Adipocyte (in vitro differentiated cells): ENCODE data around the gene RNF44.

Experiments used
- DNase-seq: peaks from one replicate; pipeline ENCODE4 v3.0.0-alpha.2; 2015; ENCODE audit warnings: low read depth
- H3K27me3 ChIP-seq: replicated peaks from 2 replicates; pipeline ENCODE4 v1.7.0; 2013; ENCODE audit warnings: mild to moderate bottlenecking, low read length, moderate library complexity; ENCODE audit not compliant: control insufficient read depth, insufficient read depth
- H3K36me3 ChIP-seq: 2 replicates; pipeline ENCODE4 v1.7.0; 2013; ENCODE audit warnings: low read length, mild to moderate bottlenecking, moderate library complexity; ENCODE audit not compliant: control insufficient read depth, insufficient read depth, severe bottlenecking
- H3K4me1 ChIP-seq: 2 replicates; pipeline ENCODE4 v1.7.0; 2013; ENCODE audit warnings: mild to moderate bottlenecking, low read length, moderate library complexity; ENCODE audit not compliant: control insufficient read depth, insufficient read depth
- H3K4me3 ChIP-seq: 2 replicates; pipeline ENCODE4 v1.7.0; 2013; ENCODE audit warnings: mild to moderate bottlenecking, low read length, moderate library complexity
- H3K9ac ChIP-seq: 2 replicates; pipeline ENCODE4 v1.7.0; 2013; ENCODE audit warnings: mild to moderate bottlenecking, low read length, moderate library complexity
- H3K9me3 ChIP-seq: 2 replicates; pipeline ENCODE4 v1.7.0; 2013; ENCODE audit warnings: mild to moderate bottlenecking, low read length, moderate library complexity; ENCODE audit not compliant: control insufficient read depth

Gene RNF44

GRCh38 chr5:176570044-176570443 is 32.8 kb upstream of the RNF44 start:
- DNase-seq, result no peak

DNA sequence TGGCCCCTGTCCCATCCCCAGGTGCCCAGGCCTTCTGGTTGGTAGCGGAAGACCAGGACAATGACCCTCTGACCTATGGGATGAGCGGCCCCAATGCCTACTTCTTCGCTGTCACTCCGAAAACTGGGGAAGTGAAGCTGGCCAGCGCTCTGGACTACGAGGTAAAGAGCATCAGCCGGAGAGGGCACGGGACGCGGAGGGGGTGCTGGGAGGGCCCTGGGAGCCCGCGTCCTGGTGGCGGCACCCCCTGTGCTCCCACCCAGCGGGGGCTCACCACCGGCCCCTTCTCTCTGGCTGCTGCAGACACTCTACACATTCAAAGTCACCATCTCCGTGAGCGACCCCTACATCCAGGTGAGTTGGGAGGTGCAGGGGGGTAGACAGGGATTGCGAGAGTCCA is 31.5 kb upstream of the RNF44 start:
- H3K4me1 ChIP-seq, result no peaks in the 10 kb centered on the region
- no peak overlapping the region for H3K9ac ChIP-seq
- peaks cover 37% of the 10 kb centered on the region for H3K27me3 ChIP-seq
- peaks cover 5% of the 10 kb centered on the region for H3K9me3 ChIP-seq
- H3K4me3 ChIP-seq, result no peak overlapping the region
- no peaks in the 10 kb centered on the region for H3K36me3 ChIP-seq
- DNase-seq, result no peak

More at GRCh38 chr5:176570044-176570443, 32.8 kb upstream of the RNF44 start:
- peaks cover 5% of the 10 kb centered on the region for H3K9me3 ChIP-seq
- H3K36me3 ChIP-seq, result no peaks in the 10 kb centered on the region
- no peak overlapping the region for H3K9ac ChIP-seq
- H3K4me1 ChIP-seq, result no peaks in the 10 kb centered on the region
- peaks cover 48% of the 10 kb centered on the region for H3K27me3 ChIP-seq
- no peak overlapping the region for H3K4me3 ChIP-seq

DNA sequence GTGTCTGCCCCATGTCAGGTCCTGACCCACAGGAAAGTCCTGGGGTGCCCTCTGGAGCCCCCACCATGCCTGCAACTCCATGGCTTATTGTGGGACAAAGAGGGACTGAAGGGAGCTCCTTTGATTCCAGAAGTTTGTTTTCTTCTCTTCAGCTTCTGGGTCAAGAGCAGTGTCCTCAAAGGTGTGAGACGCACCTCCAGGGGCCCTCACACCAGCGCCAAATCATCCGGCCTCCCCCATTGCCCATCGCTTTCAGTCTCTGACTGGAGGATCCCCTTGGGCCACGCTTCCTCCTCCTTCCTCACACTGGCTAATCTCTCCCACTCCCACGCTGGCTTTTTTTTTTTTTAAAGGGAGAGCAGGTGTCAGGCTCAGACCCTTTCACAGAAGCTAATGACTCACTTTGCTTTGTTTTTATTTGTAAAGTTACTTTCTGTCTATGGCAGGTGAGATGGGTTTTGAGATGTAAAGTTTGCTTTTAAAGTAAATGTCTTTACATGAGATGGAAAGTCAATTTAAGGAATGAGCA is 28.6 kb upstream of the RNF44 start:
- DNase-seq, result no peak

GRCh38 chr5:176564002-176564401 is 26.8 kb upstream of the RNF44 start:
- Histone ChIP-seq H3K4me3 (no peak overlapping the region), H3K9ac (no peak overlapping the region)
- DNase-seq, result no peak

More for the DNA sequence above, 28.6 kb upstream of the RNF44 start:
- Histone ChIP-seq H3K36me3 (no peaks in the 10 kb centered on the region), H3K4me1 (no peaks in the 10 kb centered on the region), H3K9me3 (peaks cover 5% of the 10 kb centered on the region), H3K4me3 (no peak overlapping the region), H3K27me3 (peaks cover 28% of the 10 kb centered on the region), H3K9ac (no peak overlapping the region)

DNA sequence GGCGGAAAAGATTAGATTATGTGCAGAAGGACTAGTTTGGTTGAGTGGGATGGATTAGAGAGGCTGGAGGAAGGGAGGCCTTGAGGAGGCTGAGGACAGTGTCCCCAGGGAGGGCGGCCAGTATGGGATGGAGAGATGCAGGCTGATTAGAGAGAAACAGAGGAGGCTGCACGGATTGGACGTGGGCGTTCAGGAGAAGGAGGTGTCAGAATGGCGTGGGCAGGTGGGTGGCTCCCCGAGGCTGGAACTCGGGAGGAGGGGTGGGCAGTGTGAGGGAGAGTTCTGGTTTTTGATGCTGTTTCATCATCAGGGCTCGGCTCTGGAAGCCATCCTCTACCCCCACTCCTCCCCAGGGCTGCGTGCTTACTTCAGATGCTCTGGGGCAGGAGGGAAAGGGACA is 25.0 kb upstream of the RNF44 start:
- no peaks in the 10 kb centered on the region for H3K36me3 ChIP-seq
- DNase-seq, result no peak
- H3K4me3 ChIP-seq, result no peak overlapping the region
- no peak overlapping the region for H3K9ac ChIP-seq
- peaks cover 27% of the 10 kb centered on the region for H3K27me3 ChIP-seq
- H3K9me3 ChIP-seq, result peaks cover 9% of the 10 kb centered on the region
- no peaks in the 10 kb centered on the region for H3K4me1 ChIP-seq

More at GRCh38 chr5:176564002-176564401, 26.8 kb upstream of the RNF44 start:
- no peaks in the 10 kb centered on the region for H3K36me3 ChIP-seq
- H3K9me3 ChIP-seq, result peaks cover 6% of the 10 kb centered on the region
- H3K27me3 ChIP-seq, result peaks cover 31% of the 10 kb centered on the region
- no peaks in the 10 kb centered on the region for H3K4me1 ChIP-seq

DNA sequence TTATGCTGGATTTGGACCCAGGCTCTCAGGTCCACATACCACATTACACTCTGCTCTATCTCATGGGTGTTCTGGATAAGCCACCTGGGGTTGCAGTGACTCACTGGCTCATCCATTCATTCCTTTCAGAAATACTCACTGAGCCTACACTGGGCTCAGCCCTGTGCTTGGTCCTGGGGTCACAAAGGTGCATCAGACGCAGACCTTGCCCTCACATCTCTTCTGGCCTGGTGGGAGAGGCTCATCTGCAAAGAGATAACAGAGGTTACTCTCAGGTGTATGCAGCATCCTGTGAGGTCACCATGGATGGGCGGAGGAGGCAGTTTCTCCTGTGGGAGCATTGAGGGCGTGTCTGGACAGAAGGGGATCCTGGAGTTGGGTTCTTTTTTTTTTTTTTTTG is 24.1 kb upstream of the RNF44 start:
- Histone ChIP-seq H3K27me3 (peaks cover 20% of the 10 kb centered on the region), H3K4me1 (no peaks in the 10 kb centered on the region), H3K9ac (no peak overlapping the region), H3K9me3 (peaks cover 4% of the 10 kb centered on the region), H3K36me3 (no peaks in the 10 kb centered on the region), H3K4me3 (no peak overlapping the region)
- DNase-seq, result no peak

DNA sequence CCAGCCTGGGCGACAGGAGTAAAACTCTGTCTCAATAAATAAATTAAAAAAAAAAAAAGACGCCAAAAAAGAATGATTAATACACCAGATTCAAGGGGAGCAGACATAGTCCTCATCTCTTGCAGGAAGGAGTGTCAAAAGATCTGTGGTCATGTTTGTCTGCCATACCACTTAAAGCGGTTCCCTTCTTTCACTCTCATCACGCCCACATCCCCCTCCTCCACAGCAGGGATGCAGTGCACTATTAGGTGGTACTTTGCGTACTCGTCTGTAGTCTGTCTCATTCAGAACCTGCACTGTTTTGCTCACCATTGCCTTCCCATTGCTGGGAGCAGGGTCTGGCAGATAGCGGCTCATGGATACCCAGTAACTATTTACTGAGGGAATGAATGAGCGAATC is 23.2 kb upstream of the RNF44 start:
- DNase-seq, result no peak
- H3K36me3 ChIP-seq, result no peaks in the 10 kb centered on the region
- peaks cover 12% of the 10 kb centered on the region for H3K27me3 ChIP-seq
- H3K4me1 ChIP-seq, result no peaks in the 10 kb centered on the region
- H3K4me3 ChIP-seq, result no peak overlapping the region
- no peak overlapping the region for H3K9ac ChIP-seq
- peaks cover 4% of the 10 kb centered on the region for H3K9me3 ChIP-seq

- no peaks in the 10 kb centered on the region for H3K4me1 ChIP-seq
- H3K4me3 ChIP-seq, result no peak overlapping the region
- no peaks in the 10 kb centered on the region for H3K36me3 ChIP-seq
- H3K9me3 ChIP-seq, result peaks cover 4% of the 10 kb centered on the region
- no peak for DNase-seq
- H3K27me3 ChIP-seq, result peaks cover 12% of the 10 kb centered on the region
- H3K9ac ChIP-seq, result no peak overlapping the region
These were observed 22.5 kb upstream of the RNF44 start for GRCh38 chr5:176559683-176560082.

DNA sequence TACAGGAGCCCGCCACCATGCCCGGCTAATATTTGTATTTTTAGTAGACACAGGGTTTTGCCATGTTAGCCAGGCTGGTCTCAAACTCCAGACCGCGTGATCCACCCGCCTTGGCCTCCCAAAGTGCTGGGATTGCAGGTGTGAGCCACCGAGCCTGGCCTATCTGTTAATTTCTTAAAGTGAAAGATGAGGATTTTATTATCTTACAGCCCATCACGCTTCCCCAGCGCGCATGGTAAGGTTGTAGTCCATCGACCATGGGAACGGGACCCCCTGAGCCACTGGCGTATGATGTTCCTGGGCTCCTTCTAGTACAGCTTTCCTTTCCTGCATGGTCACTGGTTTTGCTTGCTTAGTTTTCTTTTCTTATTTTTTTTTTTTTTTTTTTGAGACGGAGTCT is 20.6 kb upstream of the RNF44 start:
- DNase-seq, result no peak
- no peak overlapping the region for H3K4me3 ChIP-seq
- no peaks in the 10 kb centered on the region for H3K4me1 ChIP-seq

GRCh38 chr5:176553260-176554085 is 16.3 kb upstream of the RNF44 start:
- Histone ChIP-seq H3K4me1 (no peaks in the 10 kb centered on the region), H3K4me3 (no peak overlapping the region), H3K9me3 (no peaks in the 10 kb centered on the region), H3K27me3 (peaks cover 12% of the 10 kb centered on the region), H3K36me3 (no peaks in the 10 kb centered on the region), H3K9ac (no peak overlapping the region)
- DNase-seq, result no peak

More for the DNA sequence above, 20.6 kb upstream of the RNF44 start:
- Histone ChIP-seq H3K9me3 (peaks cover 4% of the 10 kb centered on the region), H3K9ac (no peak overlapping the region), H3K27me3 (peaks cover 17% of the 10 kb centered on the region), H3K36me3 (no peaks in the 10 kb centered on the region)

- DNase-seq, result no peak
- H3K4me3 ChIP-seq, result no peak overlapping the region
- no peaks in the 10 kb centered on the region for H3K4me1 ChIP-seq
- no peaks in the 10 kb centered on the region for H3K9me3 ChIP-seq
- H3K27me3 ChIP-seq, result peaks cover 12% of the 10 kb centered on the region
- H3K36me3 ChIP-seq, result no peaks in the 10 kb centered on the region
- no peak overlapping the region for H3K9ac ChIP-seq
These were observed 15.2 kb upstream of the RNF44 start for GRCh38 chr5:176552332-176552869.
